PFSK-1 (cell line): Measurements from ENCODE around the gene GPR82.

Source experiments
- FOXP2 ChIP-seq: optimal IDR thresholded peaks from 2 replicates; pipeline ENCODE3; 2011; ENCODE audit warnings: borderline replicate concordance, control low read depth, inconsistent platforms; ENCODE audit not compliant: insufficient read depth; ENCODE audit errors: extremely low read length, extremely low read depth
- POLR2AphosphoS5 ChIP-seq: IDR thresholded peaks from 2 replicates; pipeline ENCODE4 v1.6.1; 2012; ENCODE audit warnings: low read depth, mild to moderate bottlenecking, control low read depth, low read length, moderate library complexity
- SIN3A ChIP-seq: IDR thresholded peaks from 2 replicates; pipeline ENCODE4 v1.6.1; 2012; ENCODE audit warnings: mild to moderate bottlenecking, low read length, moderate library complexity, borderline replicate concordance; ENCODE audit not compliant: insufficient read depth
- TAF1 ChIP-seq: IDR thresholded peaks from 2 replicates; pipeline ENCODE4 v1.6.1; 2012; ENCODE audit warnings: low read length, control low read depth, borderline replicate concordance; ENCODE audit not compliant: insufficient read depth
- TF ChIP-seq, protein P1 (sequence below), 2 experiments: IDR thresholded peaks; 2 replicates each; pipeline versions ENCODE4 v1.6.1 to v1.8.0; 2011 to 2012; ENCODE audit warnings: low read depth in 2 of 2, low read length in 2 of 2, control low read depth in 1 of 2, inconsistent platforms in 1 of 2, mild to moderate bottlenecking in 1 of 2, moderate library complexity in 1 of 2; ENCODE audit not compliant: insufficient read depth in 1 of 2

Gene GPR82

DNA sequence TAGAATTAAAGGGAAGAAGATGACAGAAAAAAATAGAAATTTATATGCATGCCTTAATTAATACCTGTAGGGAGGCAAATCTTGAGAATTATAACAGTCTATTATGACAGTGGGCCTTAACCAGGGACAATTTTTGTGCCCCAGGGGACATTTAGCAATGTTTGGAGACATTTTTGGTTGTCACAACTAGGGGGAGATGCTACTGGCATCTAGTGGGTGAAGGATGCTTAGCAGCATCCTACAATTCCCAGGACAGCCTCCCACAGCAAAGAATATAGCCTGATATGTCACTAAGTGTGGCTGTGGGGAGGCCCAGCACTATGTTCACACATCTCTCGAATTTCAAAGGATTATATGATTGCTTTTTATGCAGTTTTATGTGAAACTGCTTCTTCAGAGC lies 10.5 kb downstream of the GPR82 start:
- TF ChIP-seq TAF1 (no peak), FOXP2 (no peak), POLR2AphosphoS5 (no peak), SIN3A (no peak)
- TF ChIP-seq, protein P1, sequence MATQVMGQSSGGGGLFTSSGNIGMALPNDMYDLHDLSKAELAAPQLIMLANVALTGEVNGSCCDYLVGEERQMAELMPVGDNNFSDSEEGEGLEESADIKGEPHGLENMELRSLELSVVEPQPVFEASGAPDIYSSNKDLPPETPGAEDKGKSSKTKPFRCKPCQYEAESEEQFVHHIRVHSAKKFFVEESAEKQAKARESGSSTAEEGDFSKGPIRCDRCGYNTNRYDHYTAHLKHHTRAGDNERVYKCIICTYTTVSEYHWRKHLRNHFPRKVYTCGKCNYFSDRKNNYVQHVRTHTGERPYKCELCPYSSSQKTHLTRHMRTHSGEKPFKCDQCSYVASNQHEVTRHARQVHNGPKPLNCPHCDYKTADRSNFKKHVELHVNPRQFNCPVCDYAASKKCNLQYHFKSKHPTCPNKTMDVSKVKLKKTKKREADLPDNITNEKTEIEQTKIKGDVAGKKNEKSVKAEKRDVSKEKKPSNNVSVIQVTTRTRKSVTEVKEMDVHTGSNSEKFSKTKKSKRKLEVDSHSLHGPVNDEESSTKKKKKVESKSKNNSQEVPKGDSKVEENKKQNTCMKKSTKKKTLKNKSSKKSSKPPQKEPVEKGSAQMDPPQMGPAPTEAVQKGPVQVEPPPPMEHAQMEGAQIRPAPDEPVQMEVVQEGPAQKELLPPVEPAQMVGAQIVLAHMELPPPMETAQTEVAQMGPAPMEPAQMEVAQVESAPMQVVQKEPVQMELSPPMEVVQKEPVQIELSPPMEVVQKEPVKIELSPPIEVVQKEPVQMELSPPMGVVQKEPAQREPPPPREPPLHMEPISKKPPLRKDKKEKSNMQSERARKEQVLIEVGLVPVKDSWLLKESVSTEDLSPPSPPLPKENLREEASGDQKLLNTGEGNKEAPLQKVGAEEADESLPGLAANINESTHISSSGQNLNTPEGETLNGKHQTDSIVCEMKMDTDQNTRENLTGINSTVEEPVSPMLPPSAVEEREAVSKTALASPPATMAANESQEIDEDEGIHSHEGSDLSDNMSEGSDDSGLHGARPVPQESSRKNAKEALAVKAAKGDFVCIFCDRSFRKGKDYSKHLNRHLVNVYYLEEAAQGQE (IDR thresholded peaks at IDR 0.05; ENCODE audit: insufficient read depth in 1 of 2, low read depth in 2 of 2, low read length in 2 of 2) = no peak

DNA sequence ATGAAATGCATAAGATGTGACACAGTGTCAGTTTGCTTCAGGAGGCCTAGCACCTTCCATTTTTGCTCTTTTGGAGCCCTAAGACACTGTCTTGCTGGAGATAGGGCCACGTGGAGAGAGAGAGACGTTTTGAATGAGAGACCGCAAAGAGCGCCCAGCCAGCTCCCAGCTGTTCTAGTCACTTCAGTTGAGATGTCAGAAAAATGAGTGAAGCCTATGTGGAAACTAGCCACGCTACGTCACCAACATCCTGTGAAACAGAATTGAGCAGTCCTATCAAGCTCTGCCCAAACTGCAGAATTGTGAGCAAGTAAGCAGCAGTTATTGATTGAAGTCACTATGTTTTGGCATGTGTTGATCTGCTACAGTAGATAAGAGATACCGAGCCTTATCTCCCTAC lies 13.1 kb downstream of the GPR82 start:
- no peak for TF ChIP-seq TAF1
- no peak for TF ChIP-seq FOXP2
- TF ChIP-seq SIN3A = no peak
- no peak for TF ChIP-seq POLR2AphosphoS5
- TF ChIP-seq, protein P1 (IDR thresholded peaks at IDR 0.05; ENCODE audit: insufficient read depth in 1 of 2, low read depth in 2 of 2, low read length in 2 of 2) = no peak

DNA sequence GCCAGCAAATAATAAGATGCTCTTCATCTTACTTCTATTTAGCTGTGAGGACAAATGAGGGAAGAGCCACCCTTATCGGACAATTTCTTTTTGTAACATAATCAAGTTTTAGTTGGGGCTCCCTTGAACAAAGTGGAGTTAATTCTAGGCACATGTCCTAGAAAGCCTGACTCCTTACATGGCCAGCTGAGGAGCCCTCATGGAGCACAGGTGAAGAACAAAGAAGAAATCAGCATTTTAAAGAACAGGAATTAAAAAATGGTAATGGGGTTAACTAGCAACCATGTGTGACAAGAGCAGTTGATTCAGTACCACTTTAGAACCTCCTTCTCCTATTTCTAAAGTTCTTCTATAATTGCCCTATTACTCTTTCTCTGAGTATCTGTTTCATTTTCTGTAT lies 15.9 kb downstream of the GPR82 start:
- TF ChIP-seq, protein P1 (IDR thresholded peaks at IDR 0.05; ENCODE audit: insufficient read depth in 1 of 2, low read depth in 2 of 2, low read length in 2 of 2) = no peak
- TF ChIP-seq FOXP2 (no peak), SIN3A (no peak), TAF1 (no peak), POLR2AphosphoS5 (no peak)

DNA sequence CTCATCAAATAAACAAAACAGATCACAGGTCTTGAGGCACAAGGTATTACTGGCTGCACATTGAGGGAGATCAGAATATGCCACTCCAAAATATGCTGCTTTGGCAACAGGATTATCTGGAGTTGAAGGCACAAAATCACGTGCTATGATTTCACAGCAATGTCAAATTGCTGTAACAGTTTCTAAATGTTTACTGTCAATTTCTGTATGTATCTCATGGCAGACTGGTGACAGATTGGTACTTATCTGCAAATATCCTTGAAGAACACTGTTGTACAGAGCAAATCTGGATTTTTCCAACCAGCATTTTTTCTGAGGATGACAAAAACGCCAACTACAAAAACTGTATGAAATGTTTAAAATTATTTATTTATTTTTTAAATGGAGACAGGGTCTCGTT lies 26.7 kb downstream of the GPR82 start:
- TF ChIP-seq, protein P1 (IDR thresholded peaks at IDR 0.05; ENCODE audit: insufficient read depth in 1 of 2, low read depth in 2 of 2, low read length in 2 of 2) = no peak
- TF ChIP-seq TAF1 = no peak
- no peak for TF ChIP-seq POLR2AphosphoS5
- no peak for TF ChIP-seq SIN3A
- TF ChIP-seq FOXP2 = no peak

DNA sequence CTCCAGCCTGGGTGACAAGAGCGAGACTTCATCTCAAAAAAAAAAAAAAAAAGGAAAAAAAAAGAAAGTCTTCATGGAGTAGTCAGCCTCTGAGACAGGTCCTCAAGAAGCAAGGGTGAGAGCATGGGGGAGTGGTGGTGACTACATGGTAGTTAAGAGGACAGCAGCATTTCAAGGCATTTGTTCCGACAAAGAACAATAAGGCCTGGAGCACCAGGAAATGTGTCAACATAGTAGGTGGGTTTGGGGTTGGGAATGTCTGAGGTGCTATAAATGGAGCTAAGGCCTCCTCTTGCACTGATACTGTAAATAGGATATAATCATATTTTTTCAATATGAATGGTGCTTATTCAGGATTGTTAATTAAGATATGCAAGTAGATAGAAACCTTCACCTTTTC lies 34.4 kb downstream of the GPR82 start:
- no peak for TF ChIP-seq POLR2AphosphoS5
- TF ChIP-seq TAF1 = no peak

DNA sequence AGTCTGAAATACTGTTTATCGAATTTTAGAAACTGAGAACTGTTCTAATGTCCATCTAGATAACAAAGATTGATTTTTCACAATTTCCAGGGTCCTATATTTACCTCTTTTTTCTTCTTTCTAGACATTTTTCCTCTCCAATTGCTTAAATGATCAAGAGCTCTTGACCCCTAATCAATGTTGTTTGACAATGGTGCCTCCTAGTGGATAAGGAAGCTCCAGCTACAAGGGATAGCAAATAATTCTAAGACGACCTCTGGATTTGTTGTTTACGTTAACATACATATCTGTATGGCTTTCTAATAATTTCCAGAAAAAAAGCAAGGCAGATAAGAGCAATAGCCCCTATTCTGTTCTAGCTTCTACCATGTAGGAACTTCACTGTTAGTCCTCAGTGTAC lies 35.8 kb downstream of the GPR82 start:
- TF ChIP-seq FOXP2 = no peak
- TF ChIP-seq, protein P1 (IDR thresholded peaks at IDR 0.05; ENCODE audit: insufficient read depth in 1 of 2, low read depth in 2 of 2, low read length in 2 of 2) = no peak
- TF ChIP-seq POLR2AphosphoS5 = no peak
- TF ChIP-seq SIN3A = no peak
- no peak for TF ChIP-seq TAF1
